ENCODE measurements around the gene SMOC1.

GRCh38 chr14:69858801-69859200 is 20.4 kb upstream of the SMOC1 start:
- TF ChIP-seq SUZ12 (IDR thresholded peaks at IDR 0.05) (no peak), SP1 (IDR thresholded peaks at IDR 0.05) (no peak), ARNT (IDR thresholded peaks at IDR 0.05) (no peak), PKNOX1 (IDR thresholded peaks at IDR 0.05) (no peak), ZNF384 (IDR thresholded peaks at IDR 0.05) (no peak), NFRKB (IDR thresholded peaks at IDR 0.05) (no peak), BHLHE40 (IDR thresholded peaks at IDR 0.05; ENCODE audit: borderline replicate concordance) (no peak), FOXM1 (IDR thresholded peaks at IDR 0.05; ENCODE audit: borderline replicate concordance) (no peak), FOXK2 (IDR thresholded peaks at IDR 0.05) (no peak), CTBP1 (IDR thresholded peaks at IDR 0.05; ENCODE audit: borderline replicate concordance) (no peak), L3MBTL2 (conservative IDR thresholded peaks at IDR 0.05) (no peak), ELF4 (IDR thresholded peaks at IDR 0.05) (no peak), HDGF (IDR thresholded peaks at IDR 0.05; ENCODE audit: borderline replicate concordance) (no peak)
